D721Med (cell line): ENCODE results near the gene TMEM62.

ENCODE experiments used
- DNase-seq: peaks from one replicate; pipeline ENCODE4 v3.0.0; 2011; ENCODE audit warnings: low spot score; ENCODE audit not compliant: insufficient read length
- FAIRE-seq: peaks from 2 replicates; lab custom pipeline; 2011; peaks lifted over from hg19 to GRCh38; lab: Jason Lieb, UNC
- TF ChIP-seq, protein P1 (sequence below): IDR thresholded peaks from 2 replicates; pipeline ENCODE4 v1.5.1; 2012; ENCODE audit warnings: mild to moderate bottlenecking, control low read depth; ENCODE audit not compliant: insufficient read depth; ENCODE audit errors: missing control alignments

The TMEM62 gene

DNA sequence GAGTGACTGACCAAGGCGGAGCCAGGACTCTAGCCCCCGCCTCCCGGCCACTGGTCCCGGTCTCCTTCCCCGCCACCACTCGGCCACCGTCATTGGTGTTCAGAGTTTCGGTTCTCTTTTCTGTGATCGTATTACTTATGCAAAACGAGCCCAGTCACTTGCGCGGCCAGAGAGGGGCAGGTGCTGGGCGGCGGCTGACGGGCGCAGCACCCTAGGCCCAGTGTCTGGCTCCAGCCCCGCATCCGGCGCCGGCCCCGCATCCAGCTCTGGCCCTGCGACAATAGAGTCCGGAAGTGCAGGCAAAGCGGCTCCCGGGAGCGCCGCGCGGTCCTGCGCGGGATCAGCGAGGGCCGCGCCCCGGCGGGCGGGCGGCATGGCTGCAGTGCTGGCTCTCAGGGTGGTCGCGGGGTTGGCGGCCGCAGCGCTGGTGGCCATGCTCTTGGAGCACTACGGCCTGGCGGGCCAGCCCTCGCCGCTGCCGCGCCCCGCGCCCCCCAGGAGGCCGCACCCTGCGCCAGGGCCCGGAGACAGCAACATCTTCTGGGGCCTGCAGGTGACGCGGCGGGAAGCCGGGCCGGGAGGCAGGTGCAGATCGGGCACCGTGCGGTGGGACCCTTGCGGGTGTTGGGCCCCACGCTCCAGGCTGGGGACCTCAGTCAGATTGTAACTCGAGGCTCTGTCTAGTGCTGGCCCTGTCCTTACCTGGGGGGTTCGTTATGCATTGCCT, at the start of gene TMEM62:
TMEM62 (plus strand) TSS at position 157 of the 727 bp plus-strand sequence; CDS start at position 374, 217 bp downstream.
- DNase-seq (peak; percentile 57), FAIRE-seq (no peak)
- TF ChIP-seq, protein P1, sequence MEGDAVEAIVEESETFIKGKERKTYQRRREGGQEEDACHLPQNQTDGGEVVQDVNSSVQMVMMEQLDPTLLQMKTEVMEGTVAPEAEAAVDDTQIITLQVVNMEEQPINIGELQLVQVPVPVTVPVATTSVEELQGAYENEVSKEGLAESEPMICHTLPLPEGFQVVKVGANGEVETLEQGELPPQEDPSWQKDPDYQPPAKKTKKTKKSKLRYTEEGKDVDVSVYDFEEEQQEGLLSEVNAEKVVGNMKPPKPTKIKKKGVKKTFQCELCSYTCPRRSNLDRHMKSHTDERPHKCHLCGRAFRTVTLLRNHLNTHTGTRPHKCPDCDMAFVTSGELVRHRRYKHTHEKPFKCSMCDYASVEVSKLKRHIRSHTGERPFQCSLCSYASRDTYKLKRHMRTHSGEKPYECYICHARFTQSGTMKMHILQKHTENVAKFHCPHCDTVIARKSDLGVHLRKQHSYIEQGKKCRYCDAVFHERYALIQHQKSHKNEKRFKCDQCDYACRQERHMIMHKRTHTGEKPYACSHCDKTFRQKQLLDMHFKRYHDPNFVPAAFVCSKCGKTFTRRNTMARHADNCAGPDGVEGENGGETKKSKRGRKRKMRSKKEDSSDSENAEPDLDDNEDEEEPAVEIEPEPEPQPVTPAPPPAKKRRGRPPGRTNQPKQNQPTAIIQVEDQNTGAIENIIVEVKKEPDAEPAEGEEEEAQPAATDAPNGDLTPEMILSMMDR: no peak

GRCh38 chr15:43085921-43086320, 47.5 kb upstream of the TMEM62 start:
- DNase-seq (no peak), FAIRE-seq (no peak)
- TF ChIP-seq, protein P1: no peak

- TF ChIP-seq, protein P1: no peak
- FAIRE-seq: no peak
- no peak for DNase-seq
These were observed 46.8 kb upstream of the TMEM62 start for GRCh38 chr15:43086551-43086950.

DNA sequence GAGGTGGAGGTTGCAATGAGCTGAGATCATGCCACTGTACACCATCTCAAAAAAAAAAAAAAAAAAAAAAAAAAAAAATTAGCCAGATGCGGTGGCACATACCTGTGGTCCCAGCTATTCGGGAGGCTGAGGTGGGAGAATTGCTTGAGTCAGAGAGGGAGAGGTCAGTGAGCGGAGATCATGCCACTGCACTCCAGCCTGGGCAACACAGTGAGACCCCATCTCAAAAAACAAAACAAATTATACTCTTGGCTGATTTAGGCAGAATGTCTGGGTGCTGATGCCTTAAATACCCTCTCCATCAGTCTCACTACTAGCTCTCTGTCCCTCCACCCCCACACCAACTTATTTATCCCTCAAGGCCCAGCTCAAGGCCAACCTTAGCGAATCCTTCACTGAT, 41.5 kb upstream of the TMEM62 start:
- DNase-seq (no peak), FAIRE-seq (no peak)
- TF ChIP-seq, protein P1: no peak

DNA sequence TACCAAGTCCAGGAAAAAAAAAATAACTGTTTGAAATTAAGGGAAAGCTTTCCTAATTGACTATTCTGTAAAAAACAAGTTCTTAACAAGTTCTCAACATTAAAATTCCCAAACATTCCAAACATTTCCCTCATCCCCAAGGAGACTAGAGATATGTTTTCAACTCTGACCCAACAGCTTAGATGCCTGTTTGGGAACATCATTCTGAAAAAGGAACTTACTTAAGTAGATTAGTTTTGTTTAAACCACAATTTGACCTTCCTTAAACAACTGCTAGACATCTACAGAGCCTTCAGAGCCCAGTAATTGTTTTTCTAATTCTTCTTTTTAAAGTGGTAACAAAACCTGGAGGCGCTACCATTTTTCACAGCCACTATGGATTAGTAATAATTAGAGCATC, 40.4 kb upstream of the TMEM62 start:
- FAIRE-seq (no peak), DNase-seq (no peak)
- TF ChIP-seq, protein P1: no peak

DNA sequence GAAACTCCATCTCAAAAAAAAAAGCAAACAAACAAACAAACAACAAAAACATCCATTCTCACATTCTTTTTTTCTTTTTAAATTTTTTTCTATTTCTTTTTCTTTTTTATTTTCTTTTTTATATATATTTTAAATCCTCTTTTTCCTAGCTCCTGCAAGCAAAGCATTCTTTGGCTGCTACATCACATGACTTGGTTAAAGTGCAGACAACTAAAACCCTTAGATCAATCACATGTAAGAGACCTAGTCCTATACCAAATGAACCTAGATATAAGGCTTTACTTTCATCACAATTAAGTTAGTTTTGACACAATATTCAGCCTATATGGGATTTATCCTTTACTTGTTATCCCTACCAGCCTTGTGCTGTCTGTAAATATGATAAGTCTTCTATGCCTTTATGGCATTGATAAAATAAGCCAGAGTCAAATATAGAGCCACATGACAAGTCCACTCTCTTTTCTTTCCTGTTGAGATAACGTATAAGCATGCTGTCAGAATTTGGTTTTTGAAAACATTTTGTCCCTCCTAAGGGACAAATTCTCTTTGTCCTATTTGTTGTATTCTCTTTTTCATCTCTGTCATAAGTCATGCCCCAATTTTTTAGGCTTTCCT, 38.9 kb upstream of the TMEM62 start:
- FAIRE-seq (no peak), DNase-seq (no peak)
- TF ChIP-seq, protein P1: no peak

DNA sequence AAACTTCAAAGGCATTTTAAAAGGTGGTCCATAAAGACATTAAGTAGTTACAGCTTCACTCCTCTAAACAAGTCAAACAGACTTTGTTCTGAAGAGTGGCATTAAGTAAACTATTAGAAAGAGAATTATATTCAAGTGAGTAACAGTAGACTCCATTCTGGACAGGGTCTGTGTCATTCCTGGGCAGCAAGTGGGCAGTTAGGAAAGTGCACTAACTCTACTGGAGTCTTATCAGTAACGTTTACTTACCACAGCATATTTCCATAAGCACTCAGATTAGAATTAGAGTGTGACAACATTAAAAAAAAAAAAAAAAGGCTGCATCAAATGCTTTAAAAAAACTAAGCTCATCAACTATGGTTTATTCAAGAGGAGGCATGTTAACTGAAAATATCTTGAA, 38.1 kb upstream of the TMEM62 start:
- TF ChIP-seq, protein P1: no peak
- DNase-seq (no peak), FAIRE-seq (no peak)
